ENCODE data around the gene LAMTOR1. TPM values are rescaled to one million over a fixed set of nuclear protein-coding genes. Genes with fewer than 3 reads are reported as not detected.

Gene LAMTOR1
- total RNA-seq, 2 donors from 2014 or later, result 128 to 230 TPM

GRCh38 chr11:72112978-72113808 is 10.1 kb upstream of the LAMTOR1 start:
- Histone ChIP-seq H3K27me3 (replicated peaks; ENCODE audit: insufficient read depth) (no peaks in the 10 kb centered on the region), H3K27ac (peak overlapping the region; percentile 99), H3K36me3 (no peaks in the 10 kb centered on the region), H3K4me1 (replicated peaks) (peaks cover 4% of the 10 kb centered on the region), H3K9me3 (no peaks in the 10 kb centered on the region), H3K4me3 (peak overlapping the region; percentile 46 to 66)
- no peak for TF ChIP-seq POLR2AphosphoS5 (IDR thresholded peaks at IDR 0.05)
- TF ChIP-seq CTCF (IDR thresholded peaks at IDR 0.05), result no peak
- no peak for TF ChIP-seq POLR2A (IDR thresholded peaks at IDR 0.05)
- no peak for DNase-seq (ENCODE audit: low spot score)
- WGBS, result 62% methylated on average over 9 of the region's 9 CpGs
- intact Hi-C loops (cut with DNase I), result loop anchor here (2.0 to 10.0 kb wide), 2 partner anchors 110 to 322 kb away; partner anchors contain the start of gene CLPB

- H3K27ac ChIP-seq, result peak within 1 kb of the TSS; percentile 99
- H3K9me3 ChIP-seq, result no peaks in the 10 kb centered on the region
- H3K4me3 ChIP-seq, result peak within 1 kb of the TSS; percentile 46 to 66
- TF ChIP-seq POLR2AphosphoS5 (IDR thresholded peaks at IDR 0.05) (peak; percentile 100), POLR2A (IDR thresholded peaks at IDR 0.05) (peak; percentile 98), CTCF (IDR thresholded peaks at IDR 0.05) (peak in 2 of 4 experiments; percentile 28 to 38)
- no peaks in the 10 kb centered on the region for H3K36me3 ChIP-seq
- WGBS, result under 1% methylated on average over 49 of the region's 49 CpGs
- H3K27me3 ChIP-seq (replicated peaks; ENCODE audit: insufficient read depth), result no peaks in the 10 kb centered on the region
- peaks cover 4% of the 10 kb centered on the region for H3K4me1 ChIP-seq (replicated peaks)
- peak; percentile 99 for DNase-seq (ENCODE audit: low spot score)
- intact Hi-C loops (cut with DNase I), result loop anchor here (2.0 to 10.0 kb wide), 2 partner anchors 110 to 322 kb away; partner anchors contain the start of gene CLPB
Measured at GRCh38 chr11:72112143-72112977, 9.3 kb upstream of the LAMTOR1 start, which contains the start of gene ANAPC15. TSS of gene ANAPC15 (minus strand) at chr11:72112695. CDS start at chr11:72111276, 1,419 bp downstream.

DNA sequence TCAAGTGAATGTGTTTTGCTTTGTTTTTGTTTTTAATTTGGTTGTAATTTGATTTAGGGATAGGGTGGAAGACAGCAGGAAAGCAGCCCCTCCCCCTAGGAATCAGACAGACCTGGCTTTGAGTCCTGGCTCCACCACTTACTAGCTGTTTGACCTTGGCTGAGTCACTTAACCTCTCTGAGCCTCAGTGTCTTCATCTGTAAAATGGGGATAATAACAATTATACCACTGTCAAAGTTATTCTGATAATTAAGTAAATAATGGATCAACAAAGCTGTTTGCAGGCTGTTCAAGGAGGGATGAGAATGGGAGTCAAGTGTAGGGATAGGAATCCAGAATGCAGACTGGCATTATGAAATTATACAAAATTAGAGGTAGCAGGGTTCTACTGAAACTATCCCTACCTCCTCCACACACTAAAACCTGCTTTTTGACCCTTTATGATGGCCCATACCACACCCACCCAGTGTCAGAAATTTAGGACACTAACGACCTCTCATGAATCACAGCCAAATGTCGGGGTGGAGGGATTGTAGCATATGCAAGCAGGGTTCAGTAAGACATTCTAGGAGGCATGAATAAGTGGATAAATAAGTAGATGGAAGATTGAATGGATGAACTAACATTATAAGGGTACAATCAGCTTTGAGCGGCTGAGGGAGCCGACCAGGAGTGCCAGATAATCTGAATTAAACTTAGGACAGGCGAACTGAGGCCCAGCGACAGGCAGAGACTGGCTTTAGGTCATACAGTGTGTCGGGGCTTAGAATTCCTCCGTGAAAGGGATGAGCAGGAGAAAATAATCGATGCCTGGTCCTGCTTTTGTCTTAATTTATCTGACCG is 8.4 kb upstream of the LAMTOR1 start:
- no peak for TF ChIP-seq CTCF (IDR thresholded peaks at IDR 0.05)
- no peak for TF ChIP-seq POLR2A (IDR thresholded peaks at IDR 0.05)
- TF ChIP-seq POLR2AphosphoS5 (IDR thresholded peaks at IDR 0.05), result no peak
- Histone ChIP-seq H3K4me3 (peak overlapping the region; percentile 46 to 66), H3K27me3 (replicated peaks; ENCODE audit: insufficient read depth) (no peaks in the 10 kb centered on the region), H3K36me3 (no peaks in the 10 kb centered on the region), H3K27ac (peak overlapping the region; percentile 99), H3K4me1 (replicated peaks) (peaks cover 4% of the 10 kb centered on the region), H3K9me3 (no peaks in the 10 kb centered on the region)
- DNase-seq (ENCODE audit: low spot score), result no peak
- intact Hi-C loops (cut with DNase I), result loop anchor here (2.0 to 10.0 kb wide), 2 partner anchors 111 to 323 kb away; partner anchors contain the start of gene CLPB
- 2% methylated on average over 10 of the region's 10 CpGs for WGBS

- no peak for TF ChIP-seq CTCF (IDR thresholded peaks at IDR 0.05)
- no peak for TF ChIP-seq POLR2A (IDR thresholded peaks at IDR 0.05)
- TF ChIP-seq POLR2AphosphoS5 (IDR thresholded peaks at IDR 0.05), result no peak
- intact Hi-C loops (cut with DNase I), result no loop called here
- H3K36me3 ChIP-seq, result no peaks in the 10 kb centered on the region
- H3K9me3 ChIP-seq, result no peaks in the 10 kb centered on the region
- H3K27me3 ChIP-seq (replicated peaks; ENCODE audit: insufficient read depth), result no peaks in the 10 kb centered on the region
- H3K4me3 ChIP-seq, result no peak within 1 kb of the TSS
- H3K4me1 ChIP-seq (replicated peaks), result peaks cover 10% of the 10 kb centered on the region
- 95% methylated on average over 14 of the region's 14 CpGs for WGBS
- DNase-seq (ENCODE audit: low spot score), result no peak
- H3K27ac ChIP-seq, result no peak within 1 kb of the TSS
Measured at GRCh38 chr11:72105888-72106287, 2.8 kb upstream of the LAMTOR1 start, which contains the start of gene TOMT. TSS of gene TOMT (plus strand) at chr11:72105924. CDS start at chr11:72105952, 28 bp downstream.

Data from prostate gland (tissue), 2 donors.